GM12892 (cell line): ENCODE data around the gene FXYD6.

Experiments
- POLR2A ChIP-seq: IDR thresholded peaks from 2 replicates; pipeline ENCODE4 v1.6.1; 2011; ENCODE audit warnings: low read depth, low read length, control low read depth
- POLR2AphosphoS5 ChIP-seq: IDR thresholded peaks from 2 replicates; pipeline ENCODE4 v1.6.1; 2011; ENCODE audit warnings: low read depth, low read length, control low read depth
- TAF1 ChIP-seq: IDR thresholded peaks from 2 replicates; pipeline ENCODE4 v1.6.1; 2011; ENCODE audit warnings: low read depth, mild to moderate bottlenecking, control low read depth, low read length, borderline replicate concordance

DNA sequence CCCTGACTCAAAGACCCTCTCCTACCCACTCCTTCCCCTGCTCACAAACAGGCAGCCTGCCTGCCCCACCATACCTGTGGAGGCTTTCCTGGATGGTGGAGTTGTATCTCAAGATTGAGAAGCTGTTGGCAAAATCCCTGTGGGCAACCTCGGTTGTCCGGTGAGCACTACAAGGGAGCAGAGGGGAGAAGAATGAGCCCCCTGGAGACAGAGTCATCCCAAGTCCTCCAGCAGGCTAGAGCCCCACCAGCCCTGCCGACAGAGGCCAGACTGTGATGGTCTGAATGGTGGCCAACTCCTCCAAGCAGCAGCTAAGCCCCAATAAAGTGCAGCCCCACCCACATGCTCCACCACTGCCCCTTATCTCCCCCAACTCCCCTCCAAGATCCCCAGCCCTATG lies 35.2 kb upstream of the FXYD6 start:
- TF ChIP-seq POLR2AphosphoS5 = no peak
- no peak for TF ChIP-seq POLR2A
- no peak for TF ChIP-seq TAF1
